DND-41 (cell line): Measurements from ENCODE around the gene SERTAD2.

Experiments
- EZH2 ChIP-seq: IDR thresholded peaks from 3 replicates; pipeline ENCODE4 v1.6.1; 2012; ENCODE audit warnings: borderline replicate concordance, low read depth, mild to moderate bottlenecking, moderate library complexity, low read length, inconsistent platforms; ENCODE audit not compliant: severe bottlenecking
- TF ChIP-seq, protein P1 (sequence below): IDR thresholded peaks from 2 replicates; pipeline ENCODE4 v1.5.1; 2012; ENCODE audit warnings: borderline replicate concordance, low read length, moderate library complexity, mild to moderate bottlenecking; ENCODE audit not compliant: poor library complexity, severe bottlenecking; ENCODE audit errors: extremely low read depth

DNA sequence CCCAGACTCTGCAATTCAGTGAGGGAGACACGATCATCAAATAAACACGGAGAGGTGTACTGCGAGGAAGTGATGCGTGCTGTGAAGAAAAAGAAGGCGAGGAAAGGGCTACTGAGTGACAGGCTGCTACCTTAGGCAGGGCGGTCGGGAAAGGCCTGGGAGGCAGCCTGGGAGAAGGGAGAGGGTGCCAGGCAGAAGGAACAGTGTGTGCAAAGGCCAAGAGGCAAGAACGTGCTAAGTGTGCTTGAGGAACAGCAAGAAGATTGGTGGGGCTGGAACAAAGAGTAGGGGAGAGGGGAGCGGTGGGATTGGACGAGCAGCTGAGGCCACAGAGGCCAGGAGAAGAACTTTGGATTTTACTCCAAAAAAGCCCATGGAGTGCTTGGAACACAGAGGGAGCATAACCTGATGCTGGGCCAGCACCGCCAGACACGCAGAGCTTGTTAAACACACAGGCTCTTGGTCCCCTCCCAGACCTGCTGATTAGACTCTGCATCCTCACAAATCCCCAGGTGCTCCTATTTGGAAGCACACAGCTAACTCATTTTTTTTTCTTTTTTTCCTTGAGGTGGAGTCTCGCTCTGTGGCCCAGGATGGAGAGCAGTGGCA, 30.4 kb downstream of the SERTAD2 start:
- TF ChIP-seq, protein P1, sequence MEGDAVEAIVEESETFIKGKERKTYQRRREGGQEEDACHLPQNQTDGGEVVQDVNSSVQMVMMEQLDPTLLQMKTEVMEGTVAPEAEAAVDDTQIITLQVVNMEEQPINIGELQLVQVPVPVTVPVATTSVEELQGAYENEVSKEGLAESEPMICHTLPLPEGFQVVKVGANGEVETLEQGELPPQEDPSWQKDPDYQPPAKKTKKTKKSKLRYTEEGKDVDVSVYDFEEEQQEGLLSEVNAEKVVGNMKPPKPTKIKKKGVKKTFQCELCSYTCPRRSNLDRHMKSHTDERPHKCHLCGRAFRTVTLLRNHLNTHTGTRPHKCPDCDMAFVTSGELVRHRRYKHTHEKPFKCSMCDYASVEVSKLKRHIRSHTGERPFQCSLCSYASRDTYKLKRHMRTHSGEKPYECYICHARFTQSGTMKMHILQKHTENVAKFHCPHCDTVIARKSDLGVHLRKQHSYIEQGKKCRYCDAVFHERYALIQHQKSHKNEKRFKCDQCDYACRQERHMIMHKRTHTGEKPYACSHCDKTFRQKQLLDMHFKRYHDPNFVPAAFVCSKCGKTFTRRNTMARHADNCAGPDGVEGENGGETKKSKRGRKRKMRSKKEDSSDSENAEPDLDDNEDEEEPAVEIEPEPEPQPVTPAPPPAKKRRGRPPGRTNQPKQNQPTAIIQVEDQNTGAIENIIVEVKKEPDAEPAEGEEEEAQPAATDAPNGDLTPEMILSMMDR = no peak
- no peak for TF ChIP-seq EZH2
